COR-L47 (cell line): Measurements from ENCODE around the gene RSF1.
"Not testable (repeated sequence)": the region's sequence is repeated elsewhere in the genome, so short reads cannot be mapped to it uniquely, and the experiment has no call there.

ENCODE experiments used
- DNase-seq: peaks from one replicate; lab custom pipeline; 2025; lab: John Stamatoyannopoulos, UW

RSF1 gene

GRCh38 chr11:77820565-77821348, at the start of gene RSF1, which contains the start of gene AAMDC:
Gene RSF1 (minus strand): TSS chr11:77820722. CDS start chr11:77820714, 8 bp downstream.
Gene AAMDC (plus strand): TSS chr11:77821144. CDS start chr11:77842497, 21,353 bp downstream.
- peak; percentile 97 for DNase-seq

- no peak for DNase-seq
Measured at GRCh38 chr11:77868744-77869143, 48.2 kb upstream of the RSF1 start.

GRCh38 chr11:77866336-77866735, 45.8 kb upstream of the RSF1 start:
- no peak for DNase-seq

- DNase-seq: no peak
Measured at GRCh38 chr11:77865805-77866204, 45.3 kb upstream of the RSF1 start.

GRCh38 chr11:77861444-77861843, 40.9 kb upstream of the RSF1 start:
- DNase-seq: not testable (repeated sequence)

GRCh38 chr11:77857906-77858457, 37.5 kb upstream of the RSF1 start:
- not testable (repeated sequence) for DNase-seq

GRCh38 chr11:77854838-77855237, 34.3 kb upstream of the RSF1 start:
- DNase-seq: no peak

GRCh38 chr11:77851503-77851902, 31.0 kb upstream of the RSF1 start:
- no peak for DNase-seq

GRCh38 chr11:77843700-77844099, 23.2 kb upstream of the RSF1 start:
- DNase-seq: not testable (repeated sequence)

- no peak for DNase-seq
Measured at GRCh38 chr11:77842441-77843121, 22.1 kb upstream of the RSF1 start.

GRCh38 chr11:77833302-77833701, 12.8 kb upstream of the RSF1 start:
- DNase-seq: no peak

- DNase-seq: no peak
Measured at GRCh38 chr11:77828926-77829325, 8.4 kb upstream of the RSF1 start.

- DNase-seq: no peak
Measured at GRCh38 chr11:77823775-77824174, 3.3 kb upstream of the RSF1 start.

- not testable (repeated sequence) for DNase-seq
Measured at GRCh38 chr11:77822126-77822525, 1.6 kb upstream of the RSF1 start.

GRCh38 chr11:77821349-77821851, 878 bp upstream of the RSF1 start:
- DNase-seq: no peak

- peak; percentile 39 for DNase-seq
Measured at GRCh38 chr11:77819921-77820564, 479 bp downstream of the RSF1 start.

GRCh38 chr11:77819411-77819920, 1.1 kb downstream of the RSF1 start:
- peak; percentile 71 for DNase-seq

- no peak for DNase-seq
Measured at GRCh38 chr11:77815459-77815858, 5.1 kb downstream of the RSF1 start.

GRCh38 chr11:77814848-77815247, 5.7 kb downstream of the RSF1 start:
- DNase-seq: no peak

GRCh38 chr11:77813256-77813655, 7.3 kb downstream of the RSF1 start:
- no peak for DNase-seq

- no peak for DNase-seq
Measured at GRCh38 chr11:77806993-77807392, 13.5 kb downstream of the RSF1 start.

- no peak for DNase-seq
Measured at GRCh38 chr11:77806415-77806814, 14.1 kb downstream of the RSF1 start.
